ACC112 (cell line): ENCODE data around the gene DCP1B.

Source experiments
- H2AFZ ChIP-seq: fragments of 200-600 bp; sonication (generic); one replicate; pipeline ENCODE4 v1.6.0; 2017; ENCODE audit warnings: antibody characterized with exemption, low read length; ENCODE audit not compliant: unreplicated experiment
- H3K27ac ChIP-seq: fragments of 200-600 bp; sonication (generic); 2 replicates; pipeline ENCODE4 v1.5.1; 2014; ENCODE audit warnings: low read depth, mild to moderate bottlenecking, antibody characterized with exemption, low read length, moderate library complexity
- H3K27me3 ChIP-seq: fragments of 200-600 bp; sonication (generic); 2 replicates; pipeline ENCODE4 v1.6.1; 2014; ENCODE audit warnings: mild to moderate bottlenecking, antibody characterized with exemption, low read length, moderate library complexity, mixed read lengths; ENCODE audit not compliant: insufficient read depth
- H3K36me3 ChIP-seq: fragments of 200-600 bp; sonication (generic); 2 replicates; pipeline ENCODE4 v1.6.1; 2016; ENCODE audit warnings: mild to moderate bottlenecking, antibody characterized with exemption, low read length, moderate library complexity, mixed read lengths; ENCODE audit not compliant: insufficient read depth
- H3K4me1 ChIP-seq: fragments of 200-600 bp; sonication (generic); one replicate; pipeline ENCODE4 v1.6.1; 2016; ENCODE audit warnings: low read length, mixed read lengths; ENCODE audit not compliant: insufficient read depth, unreplicated experiment, control insufficient read depth
- H3K4me3 ChIP-seq: fragments of 200-600 bp; sonication (generic); 2 replicates; pipeline ENCODE4 v1.5.1; 2014; ENCODE audit warnings: mild to moderate bottlenecking, low read depth, low read length
- H3K79me2 ChIP-seq: fragments of 200-600 bp; sonication (generic); one replicate; pipeline ENCODE4 v1.6.0; 2016; ENCODE audit warnings: low read length; ENCODE audit not compliant: control insufficient read depth, unreplicated experiment, insufficient read depth

Gene DCP1B

GRCh38 chr12:1911598-1912575, 92.4 kb downstream of the DCP1B start:
- H3K79me2 ChIP-seq, result no peaks in the 10 kb centered on the region
- H3K36me3 ChIP-seq, result no peaks in the 10 kb centered on the region

GRCh38 chr12:1910468-1910867, 93.8 kb downstream of the DCP1B start:
- Histone ChIP-seq H2AFZ (no peak overlapping the region), H3K27me3 (peaks cover 19% of the 10 kb centered on the region), H3K4me1 (no peaks in the 10 kb centered on the region), H3K36me3 (no peaks in the 10 kb centered on the region), H3K79me2 (no peaks in the 10 kb centered on the region), H3K27ac (no peak overlapping the region), H3K4me3 (no peak overlapping the region)

More at GRCh38 chr12:1911598-1912575, 92.4 kb downstream of the DCP1B start:
- H2AFZ ChIP-seq, result no peak overlapping the region
- H3K4me3 ChIP-seq, result no peak overlapping the region
- no peak overlapping the region for H3K27ac ChIP-seq
- H3K27me3 ChIP-seq, result peaks cover 31% of the 10 kb centered on the region
- H3K4me1 ChIP-seq, result no peaks in the 10 kb centered on the region

- H2AFZ ChIP-seq, result no peak overlapping the region
Observed at GRCh38 chr12:1908758-1909157, 95.5 kb downstream of the DCP1B start.

GRCh38 chr12:1907652-1908611, 96.3 kb downstream of the DCP1B start:
- Histone ChIP-seq H3K27ac (no peak overlapping the region), H3K4me3 (no peak overlapping the region)

More at GRCh38 chr12:1908758-1909157, 95.5 kb downstream of the DCP1B start:
- Histone ChIP-seq H3K27ac (no peak overlapping the region), H3K27me3 (peaks cover 10% of the 10 kb centered on the region; the same call in 1 of the 2 replicates), H3K4me1 (no peaks in the 10 kb centered on the region), H3K36me3 (no peaks in the 10 kb centered on the region), H3K4me3 (no peak overlapping the region), H3K79me2 (no peaks in the 10 kb centered on the region)

GRCh38 chr12:1906579-1906978, 97.7 kb downstream of the DCP1B start:
- H3K4me3 ChIP-seq, result no peak overlapping the region
- H2AFZ ChIP-seq, result no peak overlapping the region
- peaks cover 16% of the 10 kb centered on the region; the same call in 1 of the 2 replicates for H3K27me3 ChIP-seq
- no peak overlapping the region for H3K27ac ChIP-seq
- H3K4me1 ChIP-seq, result no peaks in the 10 kb centered on the region
- H3K36me3 ChIP-seq, result no peaks in the 10 kb centered on the region
- no peaks in the 10 kb centered on the region for H3K79me2 ChIP-seq

More at GRCh38 chr12:1907652-1908611, 96.3 kb downstream of the DCP1B start:
- no peaks in the 10 kb centered on the region for H3K79me2 ChIP-seq
- H3K36me3 ChIP-seq, result no peaks in the 10 kb centered on the region
- H3K4me1 ChIP-seq, result no peaks in the 10 kb centered on the region
- H2AFZ ChIP-seq, result no peak overlapping the region
- peaks cover 10% of the 10 kb centered on the region; the same call in 1 of the 2 replicates for H3K27me3 ChIP-seq

- no peaks in the 10 kb centered on the region for H3K4me1 ChIP-seq
- H3K4me3 ChIP-seq, result no peak overlapping the region
- H2AFZ ChIP-seq, result no peak overlapping the region
- H3K27me3 ChIP-seq, result peaks cover 29% of the 10 kb centered on the region
- H3K27ac ChIP-seq, result no peak overlapping the region
- no peaks in the 10 kb centered on the region for H3K79me2 ChIP-seq
- H3K36me3 ChIP-seq, result no peaks in the 10 kb centered on the region
Observed at GRCh38 chr12:1904875-1905274, 99.4 kb downstream of the DCP1B start.

- H3K4me1 ChIP-seq, result no peaks in the 10 kb centered on the region
- no peak overlapping the region for H3K4me3 ChIP-seq
- no peak overlapping the region for H3K27ac ChIP-seq
- H2AFZ ChIP-seq, result no peak overlapping the region
- no peaks in the 10 kb centered on the region for H3K36me3 ChIP-seq
- H3K27me3 ChIP-seq, result peaks cover 85% of the 10 kb centered on the region
- H3K79me2 ChIP-seq, result no peaks in the 10 kb centered on the region
Observed at GRCh38 chr12:1896964-1897363, 107.3 kb downstream of the DCP1B start.
